ENCODE data around the gene USP15.

DNA sequence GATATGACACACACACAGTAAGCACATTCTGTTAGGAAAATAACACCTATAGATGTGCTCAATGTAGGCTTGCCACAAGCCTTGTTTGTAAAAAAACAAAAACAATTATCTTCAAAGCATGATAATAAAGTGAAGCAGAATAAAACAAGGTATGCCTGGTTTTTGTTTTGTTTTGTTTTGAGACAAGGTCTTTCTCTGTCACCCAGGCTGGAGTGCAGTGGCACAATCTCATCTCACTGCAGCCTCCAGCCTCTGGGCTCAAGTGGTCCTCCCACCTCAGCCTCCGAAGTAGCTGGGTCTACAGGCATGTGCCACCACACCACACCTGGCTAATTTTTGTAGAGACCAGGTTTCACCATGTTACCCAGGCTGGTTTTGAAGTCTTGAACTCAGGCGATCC lies 154.0 kb downstream of the USP15 start:
- TF ChIP-seq, protein P1, sequence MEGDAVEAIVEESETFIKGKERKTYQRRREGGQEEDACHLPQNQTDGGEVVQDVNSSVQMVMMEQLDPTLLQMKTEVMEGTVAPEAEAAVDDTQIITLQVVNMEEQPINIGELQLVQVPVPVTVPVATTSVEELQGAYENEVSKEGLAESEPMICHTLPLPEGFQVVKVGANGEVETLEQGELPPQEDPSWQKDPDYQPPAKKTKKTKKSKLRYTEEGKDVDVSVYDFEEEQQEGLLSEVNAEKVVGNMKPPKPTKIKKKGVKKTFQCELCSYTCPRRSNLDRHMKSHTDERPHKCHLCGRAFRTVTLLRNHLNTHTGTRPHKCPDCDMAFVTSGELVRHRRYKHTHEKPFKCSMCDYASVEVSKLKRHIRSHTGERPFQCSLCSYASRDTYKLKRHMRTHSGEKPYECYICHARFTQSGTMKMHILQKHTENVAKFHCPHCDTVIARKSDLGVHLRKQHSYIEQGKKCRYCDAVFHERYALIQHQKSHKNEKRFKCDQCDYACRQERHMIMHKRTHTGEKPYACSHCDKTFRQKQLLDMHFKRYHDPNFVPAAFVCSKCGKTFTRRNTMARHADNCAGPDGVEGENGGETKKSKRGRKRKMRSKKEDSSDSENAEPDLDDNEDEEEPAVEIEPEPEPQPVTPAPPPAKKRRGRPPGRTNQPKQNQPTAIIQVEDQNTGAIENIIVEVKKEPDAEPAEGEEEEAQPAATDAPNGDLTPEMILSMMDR (IDR thresholded peaks at IDR 0.05) = no peak
- TF ChIP-seq POLR2A (IDR thresholded peaks at IDR 0.05) = no peak
- no peak for TF ChIP-seq EP300 (IDR thresholded peaks at IDR 0.05)

Data from tibial nerve (tissue), 4 donors.